ENCODE data around the gene COL4A3. TPM values are rescaled to one million over a fixed set of nuclear protein-coding genes. Genes with fewer than 3 reads are reported as not detected.

COL4A3 gene
- total and polyA plus RNA-seq, 9 of the 15 experiments (the other 6 are each of a cell fraction or from before 2014, with no cell fraction given): not detected

- TF ChIP-seq E2F6 (IDR thresholded peaks at IDR 0.05; ENCODE audit: borderline replicate concordance in 1 of 2, extremely low read depth in 1 of 2, insufficient read depth in 1 of 2, insufficient read length in 1 of 2, low read depth in 1 of 2, low read length in 1 of 2, poor library complexity in 1 of 2, severe bottlenecking in 1 of 2): no peak
- no peak for TF ChIP-seq ZNF282 (CRISPR knock-in tag; IDR thresholded peaks at IDR 0.05)
- no peak for TF ChIP-seq JUNB (CRISPR knock-in tag; conservative IDR thresholded peaks at IDR 0.05)
- no peak for TF ChIP-seq PRMT5 (CRISPR knock-in tag; IDR thresholded peaks at IDR 0.05)
- TF ChIP-seq MTA3 (IDR thresholded peaks at IDR 0.05; ENCODE audit: borderline replicate concordance): no peak
Measured at GRCh38 chr2:227347117-227347516, 182.7 kb downstream of the COL4A3 start (continued).

DNA sequence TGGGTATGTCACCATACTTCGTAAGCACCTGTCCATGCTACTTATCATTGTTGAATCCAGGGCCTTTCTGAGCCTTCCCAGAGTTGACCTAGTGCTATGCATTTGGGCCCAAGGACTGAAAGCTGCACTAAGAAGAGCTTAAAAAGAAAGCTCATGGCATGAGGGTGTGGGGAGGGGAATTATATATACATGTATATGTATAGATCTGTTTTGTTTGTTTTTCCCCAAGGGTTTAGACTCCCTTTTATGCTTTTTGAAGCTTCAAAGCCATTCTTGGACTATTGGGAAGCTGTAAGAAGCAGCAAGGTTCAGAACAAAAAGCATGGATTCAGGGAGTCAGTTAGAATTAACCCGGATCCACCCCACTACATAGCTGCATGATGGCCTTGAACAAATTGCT lies 183.9 kb downstream of the COL4A3 start:
- ATAC-seq (no peak), FAIRE-seq (no peak), DNase-seq (ENCODE audit: extremely low read depth in 1 of 4, low spot score in 3 of 4) (no peak)
- Histone ChIP-seq H3K4me1 (replicated peaks in 1 of 2; ENCODE audit: control insufficient read depth in 2 of 2, insufficient read depth in 2 of 2, low read length in 2 of 2) (no peaks in the 10 kb centered on the region), H3K9me3 (replicated peaks; ENCODE audit: control insufficient read depth, insufficient read depth, low read depth, low read length) (no peaks in the 10 kb centered on the region), H3K9ac (ENCODE audit: insufficient read depth in 1 of 2, low read depth in 2 of 2, low read length in 2 of 2) (no peak overlapping the region), H3K27me3 (ENCODE audit: control insufficient read depth in 2 of 2, insufficient read depth in 2 of 2, low read length in 2 of 2) (no peaks in the 10 kb centered on the region), H4K20me1 (replicated peaks; ENCODE audit: control insufficient read depth, insufficient read depth, low read length) (no peaks in the 10 kb centered on the region), H3K36me3 (ENCODE audit: control insufficient read depth, insufficient read depth, low read length) (peaks cover 22% of the 10 kb centered on the region; the same call in 1 of the 3 replicates), H3K79me2 (ENCODE audit: control insufficient read depth, insufficient read depth, low read length) (no peaks in the 10 kb centered on the region), H2AFZ (ENCODE audit: low read depth, low read length) (no peak overlapping the region), H3K4me2 (ENCODE audit: insufficient read depth, low read length) (no peak overlapping the region), H3K27ac (ENCODE audit: extremely low read depth, low read depth, low read length) (no peak overlapping the region), H3K9me1 (ENCODE audit: control insufficient read depth, insufficient read depth, low read length) (no peaks in the 10 kb centered on the region), H3K4me3 (no peak overlapping the region)
- no peak for TF ChIP-seq RBM17 (IDR thresholded peaks at IDR 0.05; ENCODE audit: borderline replicate concordance, low read depth, low read length)
- no peak for TF ChIP-seq ETV5 (CRISPR knock-in tag; IDR thresholded peaks at IDR 0.05; ENCODE audit: low read depth)
- TF ChIP-seq E2F3 (CRISPR knock-in tag; IDR thresholded peaks at IDR 0.05): no peak
- TF ChIP-seq, protein P1, sequence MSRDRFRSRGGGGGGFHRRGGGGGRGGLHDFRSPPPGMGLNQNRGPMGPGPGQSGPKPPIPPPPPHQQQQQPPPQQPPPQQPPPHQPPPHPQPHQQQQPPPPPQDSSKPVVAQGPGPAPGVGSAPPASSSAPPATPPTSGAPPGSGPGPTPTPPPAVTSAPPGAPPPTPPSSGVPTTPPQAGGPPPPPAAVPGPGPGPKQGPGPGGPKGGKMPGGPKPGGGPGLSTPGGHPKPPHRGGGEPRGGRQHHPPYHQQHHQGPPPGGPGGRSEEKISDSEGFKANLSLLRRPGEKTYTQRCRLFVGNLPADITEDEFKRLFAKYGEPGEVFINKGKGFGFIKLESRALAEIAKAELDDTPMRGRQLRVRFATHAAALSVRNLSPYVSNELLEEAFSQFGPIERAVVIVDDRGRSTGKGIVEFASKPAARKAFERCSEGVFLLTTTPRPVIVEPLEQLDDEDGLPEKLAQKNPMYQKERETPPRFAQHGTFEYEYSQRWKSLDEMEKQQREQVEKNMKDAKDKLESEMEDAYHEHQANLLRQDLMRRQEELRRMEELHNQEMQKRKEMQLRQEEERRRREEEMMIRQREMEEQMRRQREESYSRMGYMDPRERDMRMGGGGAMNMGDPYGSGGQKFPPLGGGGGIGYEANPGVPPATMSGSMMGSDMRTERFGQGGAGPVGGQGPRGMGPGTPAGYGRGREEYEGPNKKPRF (IDR thresholded peaks at IDR 0.05; ENCODE audit: low read depth, low read length): no peak
- no peak for TF ChIP-seq L3MBTL2 (IDR thresholded peaks at IDR 0.05)
- TF ChIP-seq, protein P2, sequence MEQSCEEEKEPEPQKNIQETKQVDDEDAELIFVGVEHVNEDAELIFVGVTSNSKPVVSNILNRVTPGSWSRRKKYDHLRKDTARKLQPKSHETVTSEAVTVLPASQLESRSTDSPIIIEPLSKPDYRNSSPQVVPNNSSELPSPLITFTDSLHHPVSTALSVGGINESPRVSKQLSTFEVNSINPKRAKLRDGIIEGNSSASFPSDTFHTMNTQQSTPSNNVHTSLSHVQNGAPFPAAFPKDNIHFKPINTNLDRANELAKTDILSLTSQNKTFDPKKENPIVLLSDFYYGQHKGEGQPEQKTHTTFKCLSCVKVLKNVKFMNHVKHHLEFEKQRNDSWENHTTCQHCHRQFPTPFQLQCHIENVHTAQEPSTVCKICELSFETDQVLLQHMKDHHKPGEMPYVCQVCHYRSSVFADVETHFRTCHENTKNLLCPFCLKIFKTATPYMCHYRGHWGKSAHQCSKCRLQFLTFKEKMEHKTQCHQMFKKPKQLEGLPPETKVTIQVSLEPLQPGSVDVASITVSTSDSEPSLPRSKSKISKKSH (CRISPR knock-in tag; IDR thresholded peaks at IDR 0.05): no peak
- TF ChIP-seq HSF4 (CRISPR knock-in tag; IDR thresholded peaks at IDR 0.05; ENCODE audit: borderline replicate concordance): no peak
- TF ChIP-seq HOXB6 (CRISPR knock-in tag; IDR thresholded peaks at IDR 0.05; ENCODE audit: borderline replicate concordance): no peak
- no peak for TF ChIP-seq NBN (IDR thresholded peaks at IDR 0.05; ENCODE audit: low read depth)
- TF ChIP-seq ZNF584 (CRISPR knock-in tag; IDR thresholded peaks at IDR 0.05; ENCODE audit: low read depth): no peak
- TF ChIP-seq BRF1 (IDR thresholded peaks at IDR 0.05; ENCODE audit: borderline replicate concordance, extremely low read depth, insufficient read length): no peak
- WGBS (ENCODE audit: insufficient coverage, low coverage, missing lambda C conversion rate): 86% methylated on average over 2 of the region's 2 CpGs
- intact Hi-C loops (cut with micrococcal nuclease) (no loop called here), in situ Hi-C loops (cut with MboI) (no loop called here)
- no TSS peak for BruUV-seq (replicated peaks)
- CTCF ChIA-PET (ENCODE audit: low intra/inter-chr PET ratio): no interaction called here
- POLR2A ChIA-PET: interaction anchor here (2.6 kb wide), 1 partner anchor 21 kb away, joined by 6 read pairs; no protein-coding TSS in a partner anchor

All from K562 (cell line).